GM15510 (cell line): ENCODE data around the gene THOC6.

ENCODE experiments used
- POLR2A ChIP-seq: IDR thresholded peaks from 3 replicates; pipeline ENCODE4 v1.6.1; 2011; ENCODE audit warnings: borderline replicate concordance; ENCODE audit not compliant: insufficient read length; ENCODE audit errors: extremely low read depth

THOC6 gene

DNA sequence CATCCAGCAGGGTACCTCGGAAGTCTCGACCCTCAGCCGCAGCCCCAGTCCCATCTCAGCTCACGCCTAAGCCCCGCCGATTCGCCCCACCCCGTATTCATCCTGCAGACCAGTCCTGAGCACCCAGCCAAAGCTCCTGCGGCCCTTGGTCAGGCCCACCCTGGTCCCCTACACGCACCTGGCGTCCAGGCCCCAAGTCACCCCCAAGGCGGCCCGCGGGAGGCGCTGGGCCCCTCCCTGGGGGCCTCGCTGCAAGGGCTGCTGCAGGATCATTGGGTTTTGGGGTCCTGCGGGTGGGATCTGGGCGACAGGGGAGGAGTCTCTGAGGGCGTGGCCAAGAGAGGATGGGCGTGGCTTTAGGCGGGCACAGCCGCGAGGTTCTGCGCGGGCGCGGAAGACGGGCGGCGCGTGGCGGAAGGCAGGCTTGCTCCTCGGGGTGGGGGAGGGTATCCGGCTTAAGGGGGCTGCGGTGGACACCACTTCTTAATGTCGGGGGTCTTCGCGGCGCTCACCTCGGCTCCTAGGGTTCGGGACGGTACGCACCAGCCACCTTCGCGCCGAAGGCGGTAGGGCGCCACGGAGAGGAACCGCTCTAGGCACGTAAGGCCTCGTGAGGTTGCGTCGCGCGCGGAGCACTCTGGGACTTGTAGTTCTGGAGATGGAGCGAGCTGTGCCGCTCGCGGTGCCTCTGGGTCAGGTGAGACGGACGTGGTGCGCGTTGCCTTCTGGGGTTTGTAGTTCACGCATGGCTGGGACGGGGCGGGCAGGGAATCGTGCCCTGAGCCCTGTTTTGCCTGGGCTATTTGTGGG, at the start of gene THOC6, which contains the start of gene HCFC1R1:
THOC6 (plus strand) TSS at position 367 of the 810 bp plus-strand sequence; CDS start at position 659, 292 bp downstream.
HCFC1R1 (minus strand) TSS at position 274 of the 810 bp plus-strand sequence; CDS start at position 273, 1 bp downstream.
- peak; percentile 89 for TF ChIP-seq POLR2A

DNA sequence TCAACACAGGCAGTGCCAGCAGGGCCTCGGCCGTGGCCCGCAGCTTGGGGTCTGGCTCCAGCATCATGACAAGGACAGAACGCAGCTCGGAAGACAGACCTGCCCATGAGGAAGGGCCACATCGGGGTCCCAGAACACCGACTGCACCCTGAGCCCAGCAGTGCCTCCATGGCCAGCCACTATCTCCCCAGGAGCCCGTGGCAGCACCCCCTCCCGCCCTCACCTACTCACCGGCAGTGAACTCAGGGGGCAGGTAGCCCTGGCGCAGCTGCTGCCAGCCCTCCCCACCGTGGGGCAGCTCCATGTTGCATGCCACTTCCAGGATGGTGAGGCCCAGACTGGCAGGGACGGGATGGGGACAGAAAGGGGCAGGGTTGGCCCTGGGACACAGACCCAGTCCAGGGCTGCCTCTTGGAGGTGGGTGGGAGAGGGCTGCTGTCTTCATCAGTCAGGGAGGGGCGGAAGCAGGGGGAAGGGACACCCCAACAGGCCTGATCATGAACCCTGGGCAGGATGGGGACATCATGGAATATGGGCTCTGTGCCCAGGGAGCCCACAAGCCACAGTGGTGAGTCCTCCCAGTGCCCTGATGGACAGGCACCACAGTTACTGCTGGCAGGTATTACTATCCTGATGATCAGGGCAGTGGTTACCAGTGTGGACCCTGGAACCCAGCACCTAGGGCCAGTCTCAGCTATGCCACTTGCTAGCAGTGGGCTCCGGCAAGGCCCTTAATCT, 49.3 kb upstream of the THOC6 start:
- no peak for TF ChIP-seq POLR2A

DNA sequence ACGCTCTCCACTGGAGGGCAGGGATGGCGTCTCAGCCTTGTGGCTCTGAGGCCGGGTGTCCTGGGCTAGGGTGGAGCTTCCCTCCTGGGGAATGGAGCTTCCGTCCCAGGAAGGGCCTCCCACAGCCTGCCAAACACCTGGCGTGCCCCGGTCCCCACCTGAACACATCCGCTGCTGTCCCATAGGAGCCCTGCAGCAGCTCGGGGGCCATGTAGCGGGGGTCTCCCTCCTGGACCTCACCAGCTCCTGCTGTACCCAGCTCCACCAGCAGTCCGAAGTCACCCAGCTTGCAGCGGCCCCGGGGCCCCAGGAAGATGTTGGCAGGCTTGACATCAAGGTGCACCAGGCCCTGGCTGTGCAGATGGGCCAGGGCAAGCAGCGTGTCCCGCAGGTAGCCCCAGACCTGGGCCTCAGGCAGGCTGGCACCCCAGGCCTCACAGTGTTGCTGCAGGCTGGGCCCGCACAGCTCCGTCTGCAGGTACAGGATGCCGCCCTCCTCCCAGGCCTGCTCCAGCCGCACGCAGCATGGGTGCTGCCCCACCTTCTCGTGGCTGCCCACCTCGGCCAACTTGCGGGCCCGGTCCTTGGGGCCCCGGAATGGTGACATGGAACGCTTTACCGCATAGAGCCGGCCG, 48.6 kb upstream of the THOC6 start:
- TF ChIP-seq POLR2A = no peak

DNA sequence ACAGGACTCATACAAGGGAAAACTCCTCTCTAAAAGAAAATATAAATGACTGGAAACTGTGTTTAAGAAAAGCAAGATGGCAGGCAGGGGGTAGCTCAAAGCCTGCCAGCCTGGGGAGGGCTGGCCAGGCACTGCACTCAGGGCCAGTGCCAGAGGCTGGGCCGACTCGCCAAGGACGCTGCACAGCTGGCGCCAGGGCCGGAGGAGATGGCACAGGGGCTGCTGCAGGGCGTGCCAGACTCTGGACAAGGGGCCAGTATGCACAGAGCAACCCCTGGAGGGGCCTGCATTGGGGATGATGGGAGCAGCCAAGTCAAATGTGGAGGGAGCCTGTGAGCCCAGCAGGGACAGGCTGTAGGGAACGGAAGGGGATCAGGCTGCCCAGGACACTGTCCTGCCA, 47.6 kb upstream of the THOC6 start:
- no peak for TF ChIP-seq POLR2A

DNA sequence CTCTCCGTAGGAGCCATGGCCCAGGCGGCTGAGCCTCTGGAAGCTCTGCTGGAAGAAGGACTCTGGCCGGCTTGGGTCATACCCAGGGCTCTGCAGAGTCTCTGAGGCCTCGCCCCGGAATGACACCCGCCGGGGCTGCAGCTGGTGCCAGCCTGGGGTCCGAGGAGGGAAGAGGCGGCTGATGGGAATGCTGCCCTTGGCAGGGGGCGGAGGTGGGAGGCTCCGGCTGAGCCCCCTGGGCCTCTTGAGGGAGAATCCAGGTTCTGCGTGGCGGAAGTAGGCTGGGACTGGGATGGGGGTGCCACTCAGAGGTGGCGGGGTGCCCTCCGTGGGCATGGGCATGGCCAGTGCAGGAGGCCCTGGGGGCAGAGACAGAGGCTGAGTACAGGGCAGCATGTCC, 47.2 kb upstream of the THOC6 start:
- no peak for TF ChIP-seq POLR2A

DNA sequence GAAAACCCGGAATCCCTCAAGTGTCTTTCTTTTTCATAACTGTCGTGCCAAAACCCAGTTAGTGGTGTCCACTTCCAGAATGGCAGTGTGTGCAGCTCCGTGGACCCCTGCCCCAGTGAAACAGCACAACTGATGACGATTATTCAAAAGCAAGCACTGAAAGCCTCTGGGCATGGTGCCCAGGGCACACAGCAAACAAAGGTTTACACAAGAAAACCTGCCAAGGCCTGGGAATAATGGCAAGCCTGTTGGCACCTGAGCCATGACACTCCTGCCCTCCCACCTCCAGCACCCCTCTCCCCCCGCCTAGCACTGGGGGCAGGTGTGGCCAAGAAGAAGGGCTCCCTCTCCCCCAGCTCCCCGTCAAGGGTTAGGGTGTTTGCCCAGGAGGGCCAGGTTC, 46.4 kb upstream of the THOC6 start:
- no peak for TF ChIP-seq POLR2A

DNA sequence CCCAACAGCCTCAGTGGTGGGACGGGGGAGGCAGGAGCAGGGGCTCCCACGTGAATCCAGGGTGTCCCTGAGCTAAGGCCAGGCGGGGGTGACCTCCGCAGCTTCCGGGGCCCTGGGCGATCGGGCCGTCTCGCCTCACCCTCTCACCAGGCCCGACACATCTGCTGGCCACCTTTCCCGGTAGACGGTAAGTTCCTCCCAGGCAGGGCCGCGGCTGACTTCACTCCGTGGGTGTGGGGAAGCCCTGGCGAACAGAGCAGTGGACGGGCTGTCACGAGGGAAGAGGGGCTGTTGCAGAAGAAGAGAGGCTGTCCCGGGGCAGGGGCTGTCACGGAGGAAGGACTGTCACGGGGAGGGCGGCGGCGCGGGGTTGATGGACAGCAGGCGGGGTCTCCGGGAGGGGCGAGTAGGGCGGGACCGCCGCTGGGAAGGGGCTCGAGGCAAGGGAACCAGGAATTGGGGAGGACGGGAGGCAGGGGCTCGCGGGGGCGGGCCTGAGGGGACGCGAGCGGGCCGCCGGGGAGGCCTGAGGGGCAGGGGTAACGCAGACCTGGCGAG, 44.1 kb upstream of the THOC6 start:
- TF ChIP-seq POLR2A = no peak

DNA sequence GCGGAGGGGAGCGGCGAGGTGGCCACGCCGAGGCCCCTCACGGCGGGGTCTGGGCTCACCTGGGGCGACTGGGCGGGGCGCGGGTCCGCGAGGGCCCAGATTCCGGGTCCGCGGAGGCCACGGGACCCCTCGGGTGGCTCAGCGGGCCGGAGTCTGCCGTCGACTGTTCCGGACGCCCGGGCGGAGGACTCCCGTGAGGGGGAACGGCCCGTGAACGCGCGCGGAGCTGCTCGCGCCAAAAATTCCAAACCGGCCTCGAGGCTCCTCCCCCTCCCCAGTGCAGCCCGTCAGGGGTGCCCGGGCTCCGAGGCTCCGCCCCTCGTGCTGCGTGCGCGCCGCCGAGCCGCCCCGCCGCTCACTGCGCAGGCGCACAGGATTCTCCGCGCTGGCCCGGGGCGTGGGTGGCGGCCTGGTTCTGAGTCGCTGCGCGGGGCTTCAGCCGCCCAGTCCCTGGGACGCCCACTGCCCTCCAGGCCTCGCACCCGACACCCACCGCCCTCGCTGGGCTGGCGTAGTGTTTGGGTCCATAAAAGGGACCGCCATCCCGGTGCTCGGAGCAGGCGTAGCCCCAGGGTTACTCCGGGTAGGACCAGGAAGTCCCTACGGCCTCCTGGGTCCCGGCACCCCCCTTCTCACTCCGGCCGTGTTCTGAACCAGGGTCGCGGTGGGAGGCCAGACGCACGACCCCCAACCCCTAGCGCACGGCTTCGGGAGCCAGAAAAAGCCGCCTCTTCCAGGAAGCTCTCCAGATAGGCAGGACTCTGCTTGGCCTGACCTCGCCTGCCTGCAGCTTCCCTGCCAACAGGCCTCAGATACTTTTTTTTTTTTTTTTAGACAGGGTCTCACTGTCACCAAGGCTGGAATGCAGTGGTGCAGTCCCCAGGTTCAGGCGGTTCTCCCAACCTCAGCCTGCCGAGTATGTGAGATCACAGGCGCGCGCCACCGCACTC, 43.3 kb upstream of the THOC6 start, which contains the start of gene PKMYT1:
PKMYT1 (minus strand) TSS at position 220 of the 950 bp plus-strand sequence. CDS start 789 bp downstream, outside the sequence.
- TF ChIP-seq POLR2A = peak; percentile 98

DNA sequence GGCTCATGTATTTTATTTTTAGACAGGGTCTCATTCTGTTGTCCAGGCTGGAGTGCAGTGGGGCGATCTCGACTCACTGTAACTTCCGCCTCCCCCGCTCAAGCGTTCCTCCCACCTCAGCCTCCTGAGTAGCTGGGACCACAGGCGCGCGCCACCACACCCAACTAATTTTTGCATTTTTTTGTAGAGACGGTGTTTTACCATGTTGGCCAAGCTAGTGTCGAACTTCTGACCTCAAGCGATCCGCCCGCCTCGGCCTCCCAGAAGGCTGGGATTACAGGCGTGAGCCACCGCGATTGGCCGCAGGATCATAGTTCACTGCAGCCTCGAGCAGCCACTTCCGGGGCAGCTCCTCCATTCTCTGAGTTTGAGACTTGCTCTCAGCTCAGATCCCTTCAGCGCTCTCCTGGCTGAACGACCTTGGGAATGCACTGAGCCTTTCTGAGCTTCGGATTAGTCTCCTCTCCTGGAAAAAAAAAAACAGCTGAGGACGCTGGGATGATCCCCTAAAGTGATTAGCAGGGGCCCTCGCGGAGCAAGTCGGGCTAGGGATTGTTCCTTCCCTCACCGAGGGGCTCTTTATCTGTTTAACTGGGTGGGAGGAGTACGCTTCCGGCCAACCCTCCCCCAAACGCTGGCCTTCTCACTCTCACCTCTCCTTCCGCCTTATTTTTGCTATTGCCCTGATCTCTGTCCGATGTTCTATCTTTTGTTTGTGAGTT, 42.5 kb upstream of the THOC6 start:
- no peak for TF ChIP-seq POLR2A

DNA sequence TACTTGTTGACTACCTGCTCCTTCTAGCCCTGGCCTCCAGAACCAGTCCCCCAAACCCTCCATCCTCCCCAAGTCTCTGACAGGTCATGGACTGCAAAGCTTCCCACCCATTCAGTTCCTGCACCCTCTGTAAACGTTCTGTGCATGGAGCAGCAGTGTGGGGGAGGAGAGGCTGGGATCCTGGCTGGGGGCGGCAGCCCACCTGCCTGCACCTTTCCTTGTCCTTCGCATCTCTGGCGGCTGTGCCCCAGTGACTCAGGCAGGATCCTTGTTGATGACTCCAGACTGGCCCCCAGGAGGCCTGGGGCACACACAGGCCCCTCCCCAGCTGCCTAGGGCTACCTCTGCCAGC, 42.0 kb upstream of the THOC6 start:
- no peak for TF ChIP-seq POLR2A

DNA sequence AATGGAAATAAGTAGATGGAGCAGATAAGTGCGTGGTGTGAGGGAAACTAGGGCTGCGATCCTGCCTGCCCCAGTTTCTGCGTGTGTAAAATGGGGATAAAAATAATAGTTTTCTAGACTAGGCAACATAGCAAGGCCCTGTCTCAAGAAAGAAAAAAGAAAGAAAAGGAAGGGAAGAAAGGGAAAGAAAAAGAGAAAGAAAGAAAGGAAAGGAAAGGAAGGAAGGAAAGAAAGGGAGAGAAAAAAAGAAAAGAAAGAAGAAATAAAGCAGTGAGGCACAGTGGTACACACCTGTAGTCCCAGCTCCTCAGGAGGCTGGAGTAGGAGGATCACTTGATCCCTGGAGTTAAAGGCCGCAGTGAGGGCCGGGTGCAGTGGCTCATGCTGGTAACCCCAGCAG, 41.4 kb upstream of the THOC6 start:
- no peak for TF ChIP-seq POLR2A

DNA sequence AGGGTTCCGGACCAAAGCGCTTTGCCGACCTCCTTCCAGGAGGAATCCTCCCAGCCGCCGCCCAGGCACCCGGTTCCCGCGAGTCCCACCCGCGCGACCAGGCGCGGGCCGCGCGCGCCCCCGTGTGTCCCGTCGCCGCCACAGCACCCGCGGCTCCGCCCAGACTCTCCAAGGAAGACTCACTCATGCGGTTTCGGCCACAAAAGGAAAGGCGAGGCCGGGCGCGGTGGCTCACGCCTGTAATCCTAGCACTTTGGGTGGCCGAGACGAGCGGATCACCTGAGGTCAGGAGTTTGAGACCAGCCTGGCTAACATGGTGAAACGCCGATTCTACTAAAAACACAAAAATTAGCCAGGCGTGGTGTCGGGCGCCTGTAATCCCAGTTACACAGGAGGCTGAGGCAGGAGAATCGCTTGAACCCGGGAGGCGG, 40.1 kb upstream of the THOC6 start:
- no peak for TF ChIP-seq POLR2A

DNA sequence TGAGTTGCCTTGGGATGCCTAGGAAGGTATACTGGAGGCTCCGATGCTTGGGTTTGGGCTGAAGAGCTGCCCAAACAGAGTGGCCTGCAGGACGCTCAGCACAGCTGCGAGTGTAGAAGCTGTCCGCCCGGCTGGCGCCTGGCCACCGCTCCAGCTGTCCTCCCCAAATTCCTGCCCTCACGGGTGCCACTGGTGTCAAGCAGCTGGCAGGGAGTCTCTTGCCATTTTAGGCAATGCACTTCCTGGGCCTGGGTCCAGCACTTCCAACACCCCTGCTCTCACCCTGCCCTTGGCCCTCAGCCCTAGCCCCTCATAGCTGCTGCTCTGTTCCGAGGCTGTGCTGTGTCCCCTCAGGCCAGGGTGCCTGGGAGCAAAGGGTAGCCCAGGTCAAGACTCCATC, 38.4 kb upstream of the THOC6 start:
- TF ChIP-seq POLR2A = no peak

DNA sequence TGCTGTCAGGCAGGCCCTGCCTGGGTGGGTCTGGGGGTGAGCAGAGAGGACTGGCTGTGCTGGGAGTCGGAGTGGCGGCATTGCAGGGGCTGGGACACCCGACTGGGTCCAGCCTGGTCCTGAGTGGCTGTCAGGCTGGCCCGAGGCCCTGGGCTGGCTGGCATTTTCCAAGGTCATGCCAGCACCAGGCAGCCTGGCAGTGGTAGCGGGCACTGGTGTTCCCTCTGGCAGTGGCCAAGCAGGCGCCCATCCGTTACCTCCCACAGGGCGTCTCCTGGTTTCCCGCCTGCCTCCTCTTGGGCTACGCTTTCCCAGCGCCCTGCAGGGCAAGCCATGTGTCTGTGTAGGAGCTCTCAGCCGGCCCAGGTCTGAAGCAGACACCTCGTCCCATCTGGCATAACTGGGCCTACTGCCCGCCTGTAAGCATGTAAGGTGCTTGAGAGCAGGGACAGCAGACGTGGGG, 37.9 kb upstream of the THOC6 start:
- TF ChIP-seq POLR2A = no peak

DNA sequence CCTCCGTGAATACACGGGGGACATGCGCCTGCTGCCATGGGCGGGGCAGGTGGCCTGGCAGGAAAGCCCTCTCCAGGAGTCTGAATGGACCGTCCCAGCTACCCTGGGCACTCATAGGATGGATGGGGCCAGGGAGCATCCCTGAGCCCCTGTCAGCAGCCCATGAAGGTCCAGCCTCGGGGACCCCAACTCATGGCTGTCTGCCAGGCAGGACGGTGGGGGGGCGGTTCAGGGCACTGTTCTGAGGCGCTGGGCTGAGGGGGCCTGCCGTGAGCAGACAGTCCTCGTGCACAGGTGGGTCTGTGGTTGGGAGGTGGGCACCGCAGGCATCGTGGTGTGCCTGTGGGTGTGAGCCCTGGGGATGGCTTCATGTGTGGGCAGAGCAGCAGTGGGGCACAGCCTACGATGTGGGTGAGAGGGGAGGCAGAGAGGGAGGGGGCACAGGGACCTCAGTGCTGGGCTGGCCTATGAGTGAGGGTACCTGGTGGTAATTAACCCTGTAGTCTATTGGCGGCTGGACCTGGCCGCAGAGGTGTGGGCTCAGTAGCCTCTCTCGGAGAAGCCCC, 37.1 kb upstream of the THOC6 start:
- no peak for TF ChIP-seq POLR2A
